Measurements from ENCODE around the gene SUPT16H. TPM values are rescaled to one million over a fixed set of nuclear protein-coding genes. Genes with fewer than 3 reads are reported as not detected.
A peak's percentile ranks its signal among the peaks of the same experiment; 100 is the strongest.

Gene SUPT16H
- total RNA-seq, 1 donor from 2014 or later, result 199 TPM

- peaks cover 14% of the 10 kb centered on the region for H3K4me1 Mint-ChIP-seq
- no peak overlapping the region for H3K27ac Mint-ChIP-seq (ENCODE audit: unreplicated experiment)
- no peaks in the 10 kb centered on the region for H3K9me3 Mint-ChIP-seq
- DNase-seq (ENCODE audit: low read depth, low spot score), result no peak
- H3K27me3 Mint-ChIP-seq (ENCODE audit: low read depth), result peaks cover 16% of the 10 kb centered on the region
- no peak for TF ChIP-seq CTCF (conservative IDR thresholded peaks at IDR 0.05)
- H3K4me3 Mint-ChIP-seq, result peak overlapping the region; percentile 18
- no peaks in the 10 kb centered on the region for H3K36me3 Mint-ChIP-seq (ENCODE audit: low read depth)
Observed at GRCh38 chr14:21302013-21302835, 81.6 kb downstream of the SUPT16H start.

Other genes with a start within 250 kb of the SUPT16H start
- gene OR5AU1, start 228.0 kb downstream of the SUPT16H start, total RNA-seq, result not detected in 2 replicates
- 993 and 1,012 TPM in 2 replicates for gene HNRNPC, start 114.6 kb downstream of the SUPT16H start, total RNA-seq
- not detected in 2 replicates for gene RPGRIP1, start 103.9 kb downstream of the SUPT16H start, total RNA-seq
- 137 and 145 TPM in 2 replicates for gene CHD8, start 72.1 kb upstream of the SUPT16H start, total RNA-seq
- gene RAB2B, start 92.9 kb upstream of the SUPT16H start, total RNA-seq, result 30.2 and 31.6 TPM in 2 replicates
- 59.7 and 64.3 TPM in 2 replicates for gene TOX4, start 93.2 kb upstream of the SUPT16H start, total RNA-seq
- 90.7 and 96.6 TPM in 2 replicates for gene METTL3, start 127.3 kb upstream of the SUPT16H start, total RNA-seq
- 160 and 164 TPM in 2 replicates for gene SALL2, start 142.3 kb upstream of the SUPT16H start, total RNA-seq
- gene OR10G3, start 196.1 kb upstream of the SUPT16H start, total RNA-seq, result not detected in 2 replicates

Data from neural crest cell (in vitro differentiated cells).